DOHH2 (cell line): ENCODE measurements around the gene ACOT12.

Source experiments
- EZH2phosphoT487 ChIP-seq: fragments of 200-600 bp; sonication (generic); IDR thresholded peaks from 2 replicates; pipeline ENCODE4 v1.6.1; 2017; ENCODE audit warnings: borderline replicate concordance, mild to moderate bottlenecking, antibody characterized with exemption, low read length, moderate library complexity, mixed read lengths
- TF ChIP-seq, protein P1 (sequence below): fragments of 200-600 bp; sonication (generic); IDR thresholded peaks from one replicate; pipeline ENCODE4 v1.5.1; 2014; ENCODE audit warnings: antibody characterized with exemption, mild to moderate bottlenecking, low read depth, low read length; ENCODE audit not compliant: poor library complexity, severe bottlenecking

GRCh38 chr5:81395262-81395661, 1.3 kb upstream of the ACOT12 start:
- no peak for TF ChIP-seq EZH2phosphoT487
- TF ChIP-seq, protein P1, sequence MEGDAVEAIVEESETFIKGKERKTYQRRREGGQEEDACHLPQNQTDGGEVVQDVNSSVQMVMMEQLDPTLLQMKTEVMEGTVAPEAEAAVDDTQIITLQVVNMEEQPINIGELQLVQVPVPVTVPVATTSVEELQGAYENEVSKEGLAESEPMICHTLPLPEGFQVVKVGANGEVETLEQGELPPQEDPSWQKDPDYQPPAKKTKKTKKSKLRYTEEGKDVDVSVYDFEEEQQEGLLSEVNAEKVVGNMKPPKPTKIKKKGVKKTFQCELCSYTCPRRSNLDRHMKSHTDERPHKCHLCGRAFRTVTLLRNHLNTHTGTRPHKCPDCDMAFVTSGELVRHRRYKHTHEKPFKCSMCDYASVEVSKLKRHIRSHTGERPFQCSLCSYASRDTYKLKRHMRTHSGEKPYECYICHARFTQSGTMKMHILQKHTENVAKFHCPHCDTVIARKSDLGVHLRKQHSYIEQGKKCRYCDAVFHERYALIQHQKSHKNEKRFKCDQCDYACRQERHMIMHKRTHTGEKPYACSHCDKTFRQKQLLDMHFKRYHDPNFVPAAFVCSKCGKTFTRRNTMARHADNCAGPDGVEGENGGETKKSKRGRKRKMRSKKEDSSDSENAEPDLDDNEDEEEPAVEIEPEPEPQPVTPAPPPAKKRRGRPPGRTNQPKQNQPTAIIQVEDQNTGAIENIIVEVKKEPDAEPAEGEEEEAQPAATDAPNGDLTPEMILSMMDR, result no peak
